Measurements from ENCODE around the gene PPM1N. TPM values are rescaled to one million over a fixed set of nuclear protein-coding genes. Genes with fewer than 3 reads are reported as not detected.
A peak's percentile ranks its signal among the peaks of the same experiment; 100 is the strongest.

PPM1N gene
- total and polyA plus RNA-seq, 2 of the 13 experiments (the other 11 are each of a cell fraction or from before 2014, with no cell fraction given): 0.31 to 1.8 TPM

DNA sequence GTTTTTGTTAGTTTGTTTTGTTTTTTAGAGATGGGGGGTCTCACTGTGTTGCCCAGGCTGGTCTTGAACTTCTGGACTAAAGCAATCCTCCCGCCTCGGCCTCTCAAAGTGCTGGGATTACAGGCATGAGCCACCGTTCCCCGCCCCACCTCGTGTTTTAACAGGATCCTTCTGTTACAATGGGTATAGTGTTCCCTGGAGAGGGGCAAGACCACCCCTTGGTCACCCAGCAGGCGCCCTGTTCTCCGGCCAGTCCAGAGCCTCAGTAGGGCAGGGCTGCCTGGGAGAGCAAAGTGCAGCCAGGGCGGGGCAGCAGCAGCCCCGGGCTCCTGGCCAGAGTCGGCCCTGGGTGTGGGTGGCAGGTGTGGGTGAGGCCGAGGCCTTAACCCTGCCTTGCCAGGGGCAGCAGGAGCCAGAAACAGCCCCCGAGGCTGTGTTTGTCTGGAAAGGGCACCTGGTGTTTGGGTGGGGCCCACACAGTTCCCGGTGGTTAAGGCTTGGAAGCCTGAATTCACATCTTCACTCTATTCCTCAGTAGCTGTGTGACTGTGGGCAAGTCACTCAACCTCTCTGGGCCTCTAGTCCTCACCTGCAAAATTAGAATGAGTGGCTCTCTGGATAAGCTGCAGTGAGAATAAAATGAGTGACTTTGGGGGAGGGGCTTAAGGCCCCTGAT is 16.3 kb downstream of the PPM1N start (continued):
- TF ChIP-seq, protein P1, sequence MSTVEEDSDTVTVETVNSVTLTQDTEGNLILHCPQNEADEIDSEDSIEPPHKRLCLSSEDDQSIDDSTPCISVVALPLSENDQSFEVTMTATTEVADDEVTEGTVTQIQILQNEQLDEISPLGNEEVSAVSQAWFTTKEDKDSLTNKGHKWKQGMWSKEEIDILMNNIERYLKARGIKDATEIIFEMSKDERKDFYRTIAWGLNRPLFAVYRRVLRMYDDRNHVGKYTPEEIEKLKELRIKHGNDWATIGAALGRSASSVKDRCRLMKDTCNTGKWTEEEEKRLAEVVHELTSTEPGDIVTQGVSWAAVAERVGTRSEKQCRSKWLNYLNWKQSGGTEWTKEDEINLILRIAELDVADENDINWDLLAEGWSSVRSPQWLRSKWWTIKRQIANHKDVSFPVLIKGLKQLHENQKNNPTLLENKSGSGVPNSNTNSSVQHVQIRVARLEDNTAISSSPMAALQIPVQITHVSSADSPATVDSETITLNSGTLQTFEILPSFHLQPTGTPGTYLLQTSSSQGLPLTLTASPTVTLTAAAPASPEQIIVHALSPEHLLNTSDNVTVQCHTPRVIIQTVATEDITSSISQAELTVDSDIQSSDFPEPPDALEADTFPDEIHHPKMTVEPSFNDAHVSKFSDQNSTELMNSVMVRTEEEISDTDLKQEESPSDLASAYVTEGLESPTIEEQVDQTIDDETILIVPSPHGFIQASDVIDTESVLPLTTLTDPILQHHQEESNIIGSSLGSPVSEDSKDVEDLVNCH (CRISPR knock-in tag; IDR thresholded peaks at IDR 0.05): no peak
- TF ChIP-seq, protein P2, sequence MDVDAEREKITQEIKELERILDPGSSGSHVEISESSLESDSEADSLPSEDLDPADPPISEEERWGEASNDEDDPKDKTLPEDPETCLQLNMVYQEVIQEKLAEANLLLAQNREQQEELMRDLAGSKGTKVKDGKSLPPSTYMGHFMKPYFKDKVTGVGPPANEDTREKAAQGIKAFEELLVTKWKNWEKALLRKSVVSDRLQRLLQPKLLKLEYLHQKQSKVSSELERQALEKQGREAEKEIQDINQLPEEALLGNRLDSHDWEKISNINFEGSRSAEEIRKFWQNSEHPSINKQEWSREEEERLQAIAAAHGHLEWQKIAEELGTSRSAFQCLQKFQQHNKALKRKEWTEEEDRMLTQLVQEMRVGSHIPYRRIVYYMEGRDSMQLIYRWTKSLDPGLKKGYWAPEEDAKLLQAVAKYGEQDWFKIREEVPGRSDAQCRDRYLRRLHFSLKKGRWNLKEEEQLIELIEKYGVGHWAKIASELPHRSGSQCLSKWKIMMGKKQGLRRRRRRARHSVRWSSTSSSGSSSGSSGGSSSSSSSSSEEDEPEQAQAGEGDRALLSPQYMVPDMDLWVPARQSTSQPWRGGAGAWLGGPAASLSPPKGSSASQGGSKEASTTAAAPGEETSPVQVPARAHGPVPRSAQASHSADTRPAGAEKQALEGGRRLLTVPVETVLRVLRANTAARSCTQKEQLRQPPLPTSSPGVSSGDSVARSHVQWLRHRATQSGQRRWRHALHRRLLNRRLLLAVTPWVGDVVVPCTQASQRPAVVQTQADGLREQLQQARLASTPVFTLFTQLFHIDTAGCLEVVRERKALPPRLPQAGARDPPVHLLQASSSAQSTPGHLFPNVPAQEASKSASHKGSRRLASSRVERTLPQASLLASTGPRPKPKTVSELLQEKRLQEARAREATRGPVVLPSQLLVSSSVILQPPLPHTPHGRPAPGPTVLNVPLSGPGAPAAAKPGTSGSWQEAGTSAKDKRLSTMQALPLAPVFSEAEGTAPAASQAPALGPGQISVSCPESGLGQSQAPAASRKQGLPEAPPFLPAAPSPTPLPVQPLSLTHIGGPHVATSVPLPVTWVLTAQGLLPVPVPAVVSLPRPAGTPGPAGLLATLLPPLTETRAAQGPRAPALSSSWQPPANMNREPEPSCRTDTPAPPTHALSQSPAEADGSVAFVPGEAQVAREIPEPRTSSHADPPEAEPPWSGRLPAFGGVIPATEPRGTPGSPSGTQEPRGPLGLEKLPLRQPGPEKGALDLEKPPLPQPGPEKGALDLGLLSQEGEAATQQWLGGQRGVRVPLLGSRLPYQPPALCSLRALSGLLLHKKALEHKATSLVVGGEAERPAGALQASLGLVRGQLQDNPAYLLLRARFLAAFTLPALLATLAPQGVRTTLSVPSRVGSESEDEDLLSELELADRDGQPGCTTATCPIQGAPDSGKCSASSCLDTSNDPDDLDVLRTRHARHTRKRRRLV (CRISPR knock-in tag; IDR thresholded peaks at IDR 0.05): no peak
- TF ChIP-seq RARA (CRISPR knock-in tag; IDR thresholded peaks at IDR 0.05) (no peak; the same call in 1 of the 2 replicates), MTF1 (CRISPR knock-in tag; IDR thresholded peaks at IDR 0.05) (no peak), ZNF282 (IDR thresholded peaks at IDR 0.05; ENCODE audit: partially characterized antibody) (no peak), MAFG (CRISPR knock-in tag; IDR thresholded peaks at IDR 0.05) (no peak), ZSCAN31 (CRISPR knock-in tag; IDR thresholded peaks at IDR 0.05; ENCODE audit: low read depth) (no peak), MTA1 (CRISPR knock-in tag; IDR thresholded peaks at IDR 0.05; ENCODE audit: borderline replicate concordance) (peak; percentile 59; the same call in 1 of the 2 replicates), ISX (CRISPR knock-in tag; conservative IDR thresholded peaks at IDR 0.05) (no peak), RFX3 (CRISPR knock-in tag; IDR thresholded peaks at IDR 0.05) (no peak)
- TF ChIP-seq, protein P3, sequence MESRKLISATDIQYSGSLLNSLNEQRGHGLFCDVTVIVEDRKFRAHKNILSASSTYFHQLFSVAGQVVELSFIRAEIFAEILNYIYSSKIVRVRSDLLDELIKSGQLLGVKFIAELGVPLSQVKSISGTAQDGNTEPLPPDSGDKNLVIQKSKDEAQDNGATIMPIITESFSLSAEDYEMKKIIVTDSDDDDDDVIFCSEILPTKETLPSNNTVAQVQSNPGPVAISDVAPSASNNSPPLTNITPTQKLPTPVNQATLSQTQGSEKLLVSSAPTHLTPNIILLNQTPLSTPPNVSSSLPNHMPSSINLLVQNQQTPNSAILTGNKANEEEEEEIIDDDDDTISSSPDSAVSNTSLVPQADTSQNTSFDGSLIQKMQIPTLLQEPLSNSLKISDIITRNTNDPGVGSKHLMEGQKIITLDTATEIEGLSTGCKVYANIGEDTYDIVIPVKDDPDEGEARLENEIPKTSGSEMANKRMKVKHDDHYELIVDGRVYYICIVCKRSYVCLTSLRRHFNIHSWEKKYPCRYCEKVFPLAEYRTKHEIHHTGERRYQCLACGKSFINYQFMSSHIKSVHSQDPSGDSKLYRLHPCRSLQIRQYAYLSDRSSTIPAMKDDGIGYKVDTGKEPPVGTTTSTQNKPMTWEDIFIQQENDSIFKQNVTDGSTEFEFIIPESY (CRISPR knock-in tag; IDR thresholded peaks at IDR 0.05): no peak; the same call in 1 of the 2 replicates
- TF ChIP-seq, protein P4, sequence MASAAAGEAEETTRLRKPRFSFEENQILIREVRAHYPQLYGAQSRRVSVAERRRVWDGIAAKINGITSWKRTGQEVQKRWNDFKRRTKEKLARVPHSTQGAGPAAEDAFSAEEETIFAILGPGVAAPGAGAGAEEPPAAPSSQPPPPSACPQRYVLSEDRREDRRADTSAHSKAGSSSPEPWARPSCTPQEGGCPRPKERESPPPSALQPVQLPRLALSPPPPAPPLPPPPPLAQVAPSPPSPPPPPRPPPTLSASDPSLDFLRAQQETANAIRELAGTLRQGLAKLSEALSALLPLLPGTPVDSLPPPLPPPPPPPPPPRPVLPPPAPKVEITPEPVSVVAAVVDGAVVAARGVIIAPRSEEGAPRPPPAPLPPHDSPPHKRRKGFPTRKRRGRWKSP (CRISPR knock-in tag; IDR thresholded peaks at IDR 0.05): peak; percentile 61; the same call in 1 of the 2 replicates
- TF ChIP-seq, protein P5, sequence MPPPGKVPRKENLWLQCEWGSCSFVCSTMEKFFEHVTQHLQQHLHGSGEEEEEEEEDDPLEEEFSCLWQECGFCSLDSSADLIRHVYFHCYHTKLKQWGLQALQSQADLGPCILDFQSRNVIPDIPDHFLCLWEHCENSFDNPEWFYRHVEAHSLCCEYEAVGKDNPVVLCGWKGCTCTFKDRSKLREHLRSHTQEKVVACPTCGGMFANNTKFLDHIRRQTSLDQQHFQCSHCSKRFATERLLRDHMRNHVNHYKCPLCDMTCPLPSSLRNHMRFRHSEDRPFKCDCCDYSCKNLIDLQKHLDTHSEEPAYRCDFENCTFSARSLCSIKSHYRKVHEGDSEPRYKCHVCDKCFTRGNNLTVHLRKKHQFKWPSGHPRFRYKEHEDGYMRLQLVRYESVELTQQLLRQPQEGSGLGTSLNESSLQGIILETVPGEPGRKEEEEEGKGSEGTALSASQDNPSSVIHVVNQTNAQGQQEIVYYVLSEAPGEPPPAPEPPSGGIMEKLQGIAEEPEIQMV (CRISPR knock-in tag; IDR thresholded peaks at IDR 0.05; ENCODE audit: low read depth): no peak
